GM21526 (cell line): ENCODE results near the gene LPP.

ENCODE experiments used
- ATAC-seq: cut with Tn5 transposase; IDR thresholded peaks from one replicate; pipeline ENCODE4 v1.9.1; 2021; ENCODE audit warnings: moderate library complexity; ENCODE audit not compliant: unreplicated experiment, low FRiP score

LPP gene

DNA sequence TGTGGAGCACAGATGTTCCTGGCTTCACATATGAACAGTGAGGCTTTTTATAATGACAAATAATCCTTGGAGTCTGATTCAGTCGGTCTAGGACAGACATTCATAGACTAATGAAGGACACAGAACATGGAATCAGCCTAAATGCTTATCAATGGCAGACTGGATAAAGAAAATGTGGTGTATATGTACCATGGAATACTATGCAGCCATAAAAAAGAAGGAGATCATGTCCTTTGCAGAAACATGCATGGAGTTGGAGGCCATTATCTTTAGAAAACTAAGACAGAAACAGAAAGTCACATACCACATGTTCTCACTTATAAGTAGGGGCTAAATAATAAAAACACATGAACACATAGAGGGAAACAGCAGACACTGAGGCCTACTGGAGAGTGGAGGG is 19.9 kb upstream of the LPP start:
- ATAC-seq, result no peak

- ATAC-seq, result no peak
Measured at GRCh38 chr3:188134856-188135255, 19.1 kb upstream of the LPP start.

DNA sequence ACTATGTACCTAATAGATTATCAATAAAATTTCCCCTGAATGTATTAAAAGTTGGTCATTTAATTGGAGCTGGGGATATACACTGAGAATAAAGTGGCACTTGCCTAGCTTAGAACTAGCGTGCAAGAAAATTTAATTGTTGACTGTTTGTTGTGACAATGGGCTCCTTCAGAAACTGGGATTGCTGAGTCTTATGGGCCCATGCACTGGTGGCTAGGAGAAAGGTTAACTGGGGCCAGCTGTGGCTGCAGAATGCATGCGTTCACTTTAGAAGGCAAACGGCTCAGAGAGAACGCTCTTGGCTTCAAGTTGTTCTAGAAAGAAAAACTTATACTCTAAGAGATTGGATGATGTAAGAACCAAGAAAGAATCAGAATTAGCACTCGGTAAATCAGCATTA is 18.7 kb upstream of the LPP start:
- no peak for ATAC-seq

DNA sequence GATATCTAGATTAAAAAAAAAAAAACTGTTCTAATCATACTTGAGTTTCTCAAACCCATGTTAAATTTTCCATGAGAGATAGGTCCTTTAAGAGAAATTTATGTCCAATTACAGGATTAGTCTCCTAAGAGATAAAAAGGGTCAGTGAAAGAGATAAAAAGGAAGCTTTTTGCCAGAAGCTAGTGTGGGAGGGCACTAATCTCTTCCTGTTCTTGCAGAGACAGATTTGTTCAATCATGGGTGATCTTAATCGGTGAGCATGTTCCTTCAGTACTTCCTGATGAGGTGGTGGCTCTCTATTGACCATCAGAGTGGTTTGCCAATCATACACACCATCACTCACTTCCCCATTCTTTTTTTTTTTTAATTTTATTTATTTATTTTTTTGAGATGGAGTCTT is 16.9 kb upstream of the LPP start:
- no peak for ATAC-seq

DNA sequence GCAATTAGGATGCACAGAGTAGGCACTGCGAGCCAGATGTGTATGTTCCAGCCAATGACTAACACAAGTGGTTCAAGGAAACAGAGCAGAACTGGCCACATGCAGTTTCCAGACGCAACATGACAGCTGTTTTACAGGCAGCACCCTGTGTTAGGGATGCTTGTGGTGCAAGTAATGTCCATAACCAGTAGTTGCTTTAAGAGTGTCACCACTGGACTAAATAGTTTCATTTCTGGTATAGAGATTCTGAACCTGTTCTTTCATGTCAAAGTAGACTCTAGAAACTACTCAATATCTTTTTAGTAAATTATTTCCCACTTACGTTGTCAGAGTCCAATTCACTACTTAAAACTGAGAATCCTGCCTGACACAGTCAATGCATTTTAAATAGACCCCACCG is 14.5 kb upstream of the LPP start:
- no peak for ATAC-seq

GRCh38 chr3:188146219-188146618 is 7.7 kb upstream of the LPP start:
- no peak for ATAC-seq

DNA sequence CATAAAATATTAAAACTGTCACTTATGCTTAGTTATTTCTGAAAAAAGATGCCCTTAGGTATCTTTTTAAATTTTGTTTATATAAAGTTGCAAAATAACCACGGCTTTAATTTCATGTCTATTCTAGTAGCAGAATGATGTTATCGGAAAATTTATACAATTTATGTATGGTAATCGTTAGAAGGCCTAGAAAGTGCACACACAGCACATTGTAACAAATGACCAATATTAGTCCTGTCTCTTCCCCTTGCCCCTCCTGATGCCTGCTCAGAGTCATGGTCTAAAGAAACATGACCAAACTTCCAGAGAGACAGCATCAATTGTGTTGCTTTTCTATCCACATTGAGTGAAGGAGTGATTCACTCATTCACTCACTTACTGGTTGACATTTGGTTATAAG is 6.2 kb upstream of the LPP start:
- no peak for ATAC-seq

- no peak for ATAC-seq
Measured at GRCh38 chr3:188148318-188148717, 5.6 kb upstream of the LPP start.

DNA sequence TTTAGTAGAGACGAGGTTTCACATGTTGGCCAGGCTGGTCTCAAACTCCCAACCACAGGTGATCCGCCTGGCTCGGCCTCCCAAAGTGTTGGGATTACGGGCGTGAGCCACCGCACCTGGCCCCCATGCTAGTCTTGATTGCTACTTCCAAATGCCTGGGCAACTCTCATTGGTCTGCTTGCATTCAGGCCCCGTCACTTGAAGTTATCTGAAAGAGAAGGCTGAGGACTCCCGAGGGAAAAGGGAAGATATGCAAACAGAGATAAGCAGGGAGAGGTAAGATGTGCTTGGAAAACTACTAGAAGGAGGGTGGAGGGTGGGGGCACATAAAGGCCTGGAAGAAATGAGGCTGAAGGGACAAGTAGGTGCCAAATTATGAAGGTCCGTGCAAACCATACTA is 4.4 kb upstream of the LPP start:
- ATAC-seq, result no peak

- no peak for ATAC-seq
Measured at GRCh38 chr3:188150982-188151381, 3.0 kb upstream of the LPP start.

GRCh38 chr3:188151438-188151837 is 2.5 kb upstream of the LPP start:
- no peak for ATAC-seq

DNA sequence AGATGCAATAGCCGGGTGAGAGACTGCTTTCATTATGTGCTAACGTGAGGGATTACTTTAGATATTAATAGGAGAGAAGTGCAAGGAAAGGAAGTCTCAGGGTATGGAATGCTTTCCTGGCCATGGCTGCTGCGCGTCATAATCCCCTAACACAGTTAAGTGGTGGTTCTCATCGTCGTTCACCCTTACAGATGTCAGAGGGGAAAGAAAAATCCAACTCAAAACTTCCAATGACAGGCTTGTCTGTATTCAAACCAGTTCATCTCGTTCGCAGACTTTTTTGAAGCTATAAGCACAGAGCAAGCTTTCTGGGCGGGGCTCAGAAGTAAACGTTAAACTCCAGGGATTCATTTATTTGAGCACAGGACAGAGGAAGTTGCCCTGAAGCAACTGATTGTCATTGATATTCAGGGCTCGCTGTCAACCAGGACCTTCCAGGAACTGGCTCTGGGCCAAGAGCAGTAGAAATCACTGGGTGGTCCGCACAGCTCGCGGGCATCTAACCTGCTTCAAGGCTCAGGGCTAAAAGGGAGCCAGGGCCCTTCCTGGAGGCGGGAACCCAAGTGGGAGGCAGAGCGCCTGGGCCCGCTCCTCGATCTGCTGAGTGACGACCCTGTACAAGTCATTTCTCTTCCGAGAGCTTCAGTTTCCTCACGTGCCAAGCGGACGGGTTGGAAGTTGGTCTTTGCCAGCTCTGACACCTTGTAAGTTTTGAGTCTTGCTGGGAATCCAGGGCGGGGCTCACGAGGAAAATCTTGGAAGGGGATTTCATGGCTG is 1.1 kb upstream of the LPP start:
- ATAC-seq, result no peak

GRCh38 chr3:188153437-188154013 is 432 bp upstream of the LPP start:
- ATAC-seq, result no peak

DNA sequence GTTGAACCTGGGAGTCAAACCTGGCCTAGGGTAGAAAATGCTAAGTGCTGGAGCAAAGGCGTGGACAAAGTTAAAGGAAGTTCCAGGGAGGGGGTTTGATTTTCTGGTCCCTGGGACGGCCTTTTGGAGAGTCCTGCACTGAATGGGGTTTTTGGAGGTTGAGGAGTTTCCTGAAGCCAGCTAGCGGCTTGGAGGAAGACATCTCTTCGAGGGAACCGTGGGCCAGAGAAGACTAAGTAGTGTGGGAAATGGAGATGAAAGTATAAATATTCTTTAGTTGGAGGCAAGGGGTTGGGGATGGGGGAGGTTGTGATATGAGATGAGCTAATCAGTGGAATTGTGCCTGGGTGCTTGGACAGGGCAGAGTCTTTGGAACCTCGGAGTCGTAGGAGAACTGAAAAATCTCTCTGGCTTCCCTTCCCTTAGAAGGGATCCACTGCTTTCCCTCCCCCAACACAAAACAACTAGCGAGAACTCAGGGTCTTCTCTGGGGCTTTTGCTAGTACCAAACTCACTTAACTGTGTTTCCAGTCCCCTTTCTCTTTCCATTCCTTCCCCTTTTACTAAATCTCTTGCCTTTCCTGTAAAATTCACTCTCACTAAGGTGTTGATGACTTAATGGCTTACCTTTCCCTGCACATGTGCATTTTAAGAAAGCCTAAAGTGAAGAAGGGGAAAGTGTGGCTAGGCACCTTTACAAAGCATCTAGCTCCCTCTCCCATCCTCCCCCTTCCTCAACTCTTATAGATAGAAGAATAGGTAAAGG is 1.0 kb downstream of the LPP start:
- no peak for ATAC-seq

- no peak for ATAC-seq
Measured at GRCh38 chr3:188156056-188156455, 2.1 kb downstream of the LPP start.

- ATAC-seq, result no peak
Measured at GRCh38 chr3:188157407-188157806, 3.5 kb downstream of the LPP start.

GRCh38 chr3:188157971-188158370 is 4.0 kb downstream of the LPP start:
- ATAC-seq, result no peak

- no peak for ATAC-seq
Measured at GRCh38 chr3:188158731-188159310, 4.9 kb downstream of the LPP start.

DNA sequence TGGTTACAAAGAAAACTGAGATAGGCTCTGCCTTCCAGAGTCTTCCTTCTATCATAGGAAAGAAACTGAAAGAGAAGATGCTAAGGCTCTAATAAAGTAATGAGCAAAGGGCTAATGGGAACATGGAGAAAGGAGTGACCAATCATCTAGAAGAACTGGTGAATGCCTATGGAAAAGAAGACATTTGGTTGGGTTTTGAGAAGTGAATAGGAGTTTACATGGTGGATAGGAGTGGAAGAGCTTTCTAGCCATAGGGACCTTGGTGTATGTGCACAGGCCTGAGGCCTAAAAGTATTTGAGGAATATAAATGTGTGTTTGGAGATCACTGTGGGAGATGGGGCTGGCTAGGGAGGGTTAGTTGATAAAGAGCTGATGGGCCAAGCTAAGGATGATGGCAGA is 6.8 kb downstream of the LPP start:
- no peak for ATAC-seq

GRCh38 chr3:188164248-188164687 is 10.3 kb downstream of the LPP start:
- no peak for ATAC-seq

DNA sequence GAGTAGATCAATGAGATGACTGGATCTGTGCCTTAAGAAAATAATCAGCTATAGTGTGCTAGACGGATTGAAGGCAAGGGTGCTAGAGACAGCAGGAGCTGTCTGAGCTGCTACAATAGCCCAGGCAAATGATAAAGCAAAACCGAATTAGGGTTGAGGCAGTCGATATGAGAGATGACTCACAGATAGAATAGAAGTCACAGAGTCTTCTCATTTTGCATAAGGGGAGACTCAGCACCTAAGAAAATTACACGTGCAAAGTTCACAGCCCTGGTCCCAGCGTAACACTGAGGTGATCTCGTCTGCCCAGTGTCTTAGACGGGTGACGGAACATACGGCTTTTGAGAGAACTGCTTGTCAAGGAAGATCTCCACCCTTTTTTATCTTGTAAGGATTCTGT is 11.6 kb downstream of the LPP start:
- no peak for ATAC-seq
